COLO829 (cell line): ENCODE results near the gene CHCHD6.
"Not testable (repeated sequence)": the region's sequence is repeated elsewhere in the genome, so short reads cannot be mapped to it uniquely, and the experiment has no call there.

Experiments used
- DNase-seq: peaks from one replicate; pipeline ENCODE4 v3.0.0; 2012; ENCODE audit warnings: low spot score

CHCHD6 gene

GRCh38 chr3:126768903-126769302 lies 64.9 kb downstream of the CHCHD6 start:
- DNase-seq: no peak

- DNase-seq: no peak
Measured at GRCh38 chr3:126770096-126770495, 66.1 kb downstream of the CHCHD6 start.

- DNase-seq: no peak
Measured at GRCh38 chr3:126773167-126773566, 69.1 kb downstream of the CHCHD6 start.

GRCh38 chr3:126773783-126774182 lies 69.7 kb downstream of the CHCHD6 start:
- DNase-seq: no peak

- DNase-seq: no peak
Measured at GRCh38 chr3:126777366-126777765, 73.3 kb downstream of the CHCHD6 start.

GRCh38 chr3:126780666-126781065 lies 76.6 kb downstream of the CHCHD6 start:
- DNase-seq: no peak

GRCh38 chr3:126781406-126781805 lies 77.4 kb downstream of the CHCHD6 start:
- no peak for DNase-seq

- DNase-seq: no peak
Measured at GRCh38 chr3:126781889-126782491, 78.0 kb downstream of the CHCHD6 start.

GRCh38 chr3:126782536-126782935 lies 78.5 kb downstream of the CHCHD6 start:
- DNase-seq: peak; percentile 20

GRCh38 chr3:126784254-126784653 lies 80.2 kb downstream of the CHCHD6 start:
- DNase-seq: no peak

GRCh38 chr3:126791320-126791719 lies 87.3 kb downstream of the CHCHD6 start:
- not testable (repeated sequence) for DNase-seq

- no peak for DNase-seq
Measured at GRCh38 chr3:126792998-126793397, 89.0 kb downstream of the CHCHD6 start.

- DNase-seq: no peak
Measured at GRCh38 chr3:126797563-126797962, 93.5 kb downstream of the CHCHD6 start.

GRCh38 chr3:126798521-126798920 lies 94.5 kb downstream of the CHCHD6 start:
- DNase-seq: no peak

GRCh38 chr3:126799099-126799498 lies 95.1 kb downstream of the CHCHD6 start:
- DNase-seq: no peak

- not testable (repeated sequence) for DNase-seq
Measured at GRCh38 chr3:126801312-126801711, 97.3 kb downstream of the CHCHD6 start.

- no peak for DNase-seq
Measured at GRCh38 chr3:126807795-126808194, 103.8 kb downstream of the CHCHD6 start.

GRCh38 chr3:126811530-126811929 lies 107.5 kb downstream of the CHCHD6 start:
- no peak for DNase-seq

GRCh38 chr3:126816298-126816697 lies 112.3 kb downstream of the CHCHD6 start:
- no peak for DNase-seq

- DNase-seq: no peak
Measured at GRCh38 chr3:126816986-126817777, 113.1 kb downstream of the CHCHD6 start.

GRCh38 chr3:126817781-126818180 lies 113.7 kb downstream of the CHCHD6 start:
- no peak for DNase-seq

GRCh38 chr3:126818400-126819095 lies 114.5 kb downstream of the CHCHD6 start:
- DNase-seq: no peak

GRCh38 chr3:126826693-126827092 lies 122.7 kb downstream of the CHCHD6 start:
- no peak for DNase-seq
